OCI-M1 (cell line): Measurements from ENCODE around the gene CCDC38.
"Not testable (repeated sequence)": the region's sequence is repeated elsewhere in the genome, so short reads cannot be mapped to it uniquely, and the experiment has no call there.

ENCODE experiments used
- DNase-seq: peaks from one replicate; lab custom pipeline; 2025; lab: John Stamatoyannopoulos, UW

Gene CCDC38

GRCh38 chr12:95882080-95882479 lies 60.3 kb downstream of the CCDC38 start:
- DNase-seq: peak; percentile 7

- no peak for DNase-seq
Measured at GRCh38 chr12:95881331-95881955, 61.0 kb downstream of the CCDC38 start.

- no peak for DNase-seq
Measured at GRCh38 chr12:95880895-95881294, 61.5 kb downstream of the CCDC38 start.

GRCh38 chr12:95877622-95878021 lies 64.8 kb downstream of the CCDC38 start:
- peak; percentile 44 for DNase-seq

DNA sequence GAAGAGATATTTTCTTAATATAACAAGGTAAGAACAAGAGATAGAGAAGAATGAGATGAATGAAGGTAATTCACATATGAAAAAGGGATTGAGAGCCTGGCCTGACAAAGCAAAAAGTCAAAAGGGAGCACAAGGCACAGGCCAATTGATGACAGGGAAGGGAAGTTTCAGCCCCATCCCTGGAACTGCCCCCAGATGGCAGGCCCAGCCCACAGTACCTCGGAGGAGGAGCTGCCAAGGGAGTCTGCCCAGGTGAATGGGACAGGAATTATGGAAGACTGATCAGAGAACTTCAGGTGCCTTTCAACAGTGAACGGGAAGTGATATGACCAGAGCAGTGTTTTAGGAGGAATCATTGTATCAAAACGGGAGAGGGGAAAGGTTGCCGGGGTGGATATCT lies 68.0 kb downstream of the CCDC38 start:
- no peak for DNase-seq

DNA sequence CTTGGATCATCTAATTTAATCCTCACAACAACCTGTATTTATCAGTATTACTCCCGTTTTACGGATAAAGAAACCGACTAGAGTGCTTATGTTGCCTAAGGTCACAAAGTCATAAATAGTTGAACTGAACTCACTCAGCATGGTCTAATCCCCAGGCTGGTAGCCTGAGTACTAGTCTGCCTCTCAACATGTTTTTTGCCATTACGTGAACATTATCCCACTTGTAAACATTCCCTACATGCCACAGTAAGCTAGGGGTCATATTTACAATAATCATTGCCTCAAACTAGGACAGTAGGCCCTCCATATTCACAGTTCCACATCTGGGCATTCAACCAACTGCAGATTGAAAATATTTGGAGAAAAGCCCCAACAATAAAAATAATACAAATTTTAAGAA lies 71.5 kb downstream of the CCDC38 start:
- no peak for DNase-seq

DNA sequence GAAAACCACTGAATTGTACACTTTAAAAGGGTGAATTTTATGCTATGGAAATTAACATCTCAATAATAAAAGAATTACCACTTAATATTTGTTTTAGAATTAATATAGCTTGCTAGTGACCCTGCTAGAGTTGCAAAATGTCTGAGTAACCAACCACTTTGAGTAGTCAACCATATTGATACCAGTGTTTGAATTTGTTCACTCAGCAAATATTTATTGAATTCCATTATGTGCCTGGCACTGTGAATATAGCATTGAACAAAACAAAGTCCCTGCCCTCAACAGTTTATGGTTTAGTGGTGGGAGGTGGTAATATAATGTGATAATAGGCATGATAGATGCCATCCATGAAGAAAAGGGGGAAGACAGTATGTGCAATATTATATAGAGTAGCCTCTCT lies 79.1 kb downstream of the CCDC38 start:
- DNase-seq: no peak

- DNase-seq: no peak
Measured at GRCh38 chr12:95862038-95862437, 80.4 kb downstream of the CCDC38 start.

- peak; percentile 43 for DNase-seq
Measured at GRCh38 chr12:95859947-95860850, 82.2 kb downstream of the CCDC38 start.

GRCh38 chr12:95859344-95859816 lies 83.0 kb downstream of the CCDC38 start:
- DNase-seq: peak; percentile 54

GRCh38 chr12:95858451-95859343 lies 83.7 kb downstream of the CCDC38 start, which contains the start of gene SNRPF:
TSS of gene SNRPF (plus strand) at chr12:95858952. CDS start at chr12:95859074, 122 bp downstream.
- peak; percentile 98 for DNase-seq

DNA sequence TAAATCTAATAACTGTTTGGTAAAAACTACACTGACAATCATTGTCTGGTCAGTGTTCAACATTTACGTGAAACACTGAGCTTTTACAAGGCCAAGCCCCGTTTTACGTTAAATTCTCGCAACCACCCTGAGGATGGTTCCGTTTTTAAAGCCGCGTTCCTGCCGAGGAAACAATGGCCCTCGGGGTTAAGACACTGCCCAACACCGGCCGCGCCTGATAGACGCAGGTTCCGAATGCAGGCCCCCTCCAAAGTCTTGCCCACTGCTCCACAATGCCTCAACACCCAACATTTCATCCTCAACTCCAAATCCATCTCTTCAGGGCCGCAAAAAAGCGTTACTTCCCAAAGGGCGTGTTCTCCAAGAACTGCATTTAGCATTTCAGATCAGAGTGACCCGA lies 84.6 kb downstream of the CCDC38 start:
- DNase-seq: peak; percentile 36

- peak; percentile 85 for DNase-seq
Measured at GRCh38 chr12:95857156-95857555, 85.3 kb downstream of the CCDC38 start.

- no peak for DNase-seq
Measured at GRCh38 chr12:95852133-95852532, 90.3 kb downstream of the CCDC38 start.

GRCh38 chr12:95851606-95852005 lies 90.8 kb downstream of the CCDC38 start:
- DNase-seq: peak; percentile 45

- peak; percentile 31 for DNase-seq
Measured at GRCh38 chr12:95848575-95849388, 93.6 kb downstream of the CCDC38 start.

- DNase-seq: not testable (repeated sequence)
Measured at GRCh38 chr12:95842426-95842825, 100.0 kb downstream of the CCDC38 start.

GRCh38 chr12:95838125-95838524 lies 104.3 kb downstream of the CCDC38 start:
- peak; percentile 35 for DNase-seq

GRCh38 chr12:95837240-95838038 lies 105.0 kb downstream of the CCDC38 start:
- no peak for DNase-seq

GRCh38 chr12:95836630-95837239 lies 105.7 kb downstream of the CCDC38 start:
- no peak for DNase-seq
